ENCODE data around the gene SEMA6A. TPM values are rescaled to one million over a fixed set of nuclear protein-coding genes. Genes with fewer than 3 reads are reported as not detected.

Gene SEMA6A
- total RNA-seq, 1 donor from 2014 or later, result 89.9 TPM

- no peaks in the 10 kb centered on the region for H3K27me3 Mint-ChIP-seq
- peaks cover 4% of the 10 kb centered on the region for H3K36me3 Mint-ChIP-seq (ENCODE audit: insufficient read depth)
- no peak for DNase-seq (ENCODE audit: low spot score, unreplicated experiment)
- TF ChIP-seq, protein P1, sequence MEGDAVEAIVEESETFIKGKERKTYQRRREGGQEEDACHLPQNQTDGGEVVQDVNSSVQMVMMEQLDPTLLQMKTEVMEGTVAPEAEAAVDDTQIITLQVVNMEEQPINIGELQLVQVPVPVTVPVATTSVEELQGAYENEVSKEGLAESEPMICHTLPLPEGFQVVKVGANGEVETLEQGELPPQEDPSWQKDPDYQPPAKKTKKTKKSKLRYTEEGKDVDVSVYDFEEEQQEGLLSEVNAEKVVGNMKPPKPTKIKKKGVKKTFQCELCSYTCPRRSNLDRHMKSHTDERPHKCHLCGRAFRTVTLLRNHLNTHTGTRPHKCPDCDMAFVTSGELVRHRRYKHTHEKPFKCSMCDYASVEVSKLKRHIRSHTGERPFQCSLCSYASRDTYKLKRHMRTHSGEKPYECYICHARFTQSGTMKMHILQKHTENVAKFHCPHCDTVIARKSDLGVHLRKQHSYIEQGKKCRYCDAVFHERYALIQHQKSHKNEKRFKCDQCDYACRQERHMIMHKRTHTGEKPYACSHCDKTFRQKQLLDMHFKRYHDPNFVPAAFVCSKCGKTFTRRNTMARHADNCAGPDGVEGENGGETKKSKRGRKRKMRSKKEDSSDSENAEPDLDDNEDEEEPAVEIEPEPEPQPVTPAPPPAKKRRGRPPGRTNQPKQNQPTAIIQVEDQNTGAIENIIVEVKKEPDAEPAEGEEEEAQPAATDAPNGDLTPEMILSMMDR (IDR thresholded peaks at IDR 0.05; ENCODE audit: unreplicated experiment), result no peak
- peak overlapping the region; percentile 63 for H3K27ac Mint-ChIP-seq
- H3K4me3 Mint-ChIP-seq (ENCODE audit: low read depth), result no peak overlapping the region
- H3K9me3 Mint-ChIP-seq (ENCODE audit: low read depth), result no peaks in the 10 kb centered on the region
- H3K4me1 Mint-ChIP-seq (ENCODE audit: low read depth), result peaks cover 38% of the 10 kb centered on the region
These were observed 14.9 kb downstream of the SEMA6A start for GRCh38 chr5:116559673-116560164.

DNA sequence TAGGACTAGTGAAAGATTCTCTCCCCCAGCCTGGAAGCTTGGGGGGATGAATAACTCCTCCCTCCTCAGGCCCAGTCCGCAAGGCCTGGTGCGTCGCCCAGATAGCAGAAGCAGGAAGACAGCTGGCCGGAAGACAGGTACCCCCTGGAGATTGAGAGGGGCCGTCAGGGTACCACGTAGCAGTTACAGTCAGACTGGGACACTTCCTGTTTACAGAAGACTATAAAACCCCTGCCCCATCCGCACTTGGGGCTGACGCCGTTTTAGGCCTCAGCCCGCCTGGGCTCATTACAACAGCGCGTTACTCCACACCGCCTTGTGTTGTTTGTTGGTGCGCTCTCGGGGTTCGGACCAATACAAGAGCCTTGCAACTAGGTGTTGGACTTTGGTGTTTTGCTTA lies 15.4 kb downstream of the SEMA6A start:
- Mint-ChIP-seq H3K4me1 (ENCODE audit: low read depth) (peaks cover 37% of the 10 kb centered on the region), H3K4me3 (ENCODE audit: low read depth) (no peak overlapping the region), H3K9me3 (ENCODE audit: low read depth) (no peaks in the 10 kb centered on the region), H3K27ac (peak overlapping the region; percentile 8), H3K27me3 (no peaks in the 10 kb centered on the region), H3K36me3 (ENCODE audit: insufficient read depth) (peaks cover 4% of the 10 kb centered on the region)
- no peak for DNase-seq (ENCODE audit: low spot score, unreplicated experiment)
- TF ChIP-seq, protein P1 (IDR thresholded peaks at IDR 0.05; ENCODE audit: unreplicated experiment), result no peak

DNA sequence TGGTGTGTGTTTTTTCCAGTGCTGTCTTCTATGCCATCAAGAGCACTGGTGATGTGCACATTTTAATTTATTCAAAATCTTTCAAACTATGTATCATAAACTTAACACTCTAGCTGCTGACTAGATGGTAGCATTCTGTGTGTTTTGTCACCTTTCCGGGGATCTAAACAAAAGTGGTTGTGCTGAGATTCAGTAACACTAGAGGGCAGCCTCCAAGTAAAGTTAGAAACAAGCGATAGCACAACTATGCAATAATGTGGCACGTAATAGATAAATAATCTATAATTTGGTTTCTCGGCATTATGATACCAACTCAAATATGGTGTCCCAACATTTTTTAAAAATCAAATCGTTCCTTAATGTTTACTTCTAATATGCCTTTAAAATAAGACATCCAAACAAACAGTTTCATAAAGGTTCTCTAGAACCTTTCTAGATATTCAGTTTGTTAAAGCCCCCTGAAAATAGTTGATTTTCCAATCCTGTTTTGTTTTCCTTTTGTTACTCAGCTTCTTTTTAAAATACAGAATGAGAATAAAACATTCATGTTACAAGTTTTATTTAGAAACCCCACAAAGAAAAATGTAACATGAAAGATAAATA lies 16.9 kb downstream of the SEMA6A start:
- TF ChIP-seq, protein P1 (IDR thresholded peaks at IDR 0.05; ENCODE audit: unreplicated experiment), result peak; percentile 60
- no peak for DNase-seq (ENCODE audit: low spot score, unreplicated experiment)
- no peak overlapping the region for H3K27ac Mint-ChIP-seq
- H3K4me3 Mint-ChIP-seq (ENCODE audit: low read depth), result no peak overlapping the region
- no peaks in the 10 kb centered on the region for H3K27me3 Mint-ChIP-seq
- peaks cover 41% of the 10 kb centered on the region for H3K4me1 Mint-ChIP-seq (ENCODE audit: low read depth)
- H3K9me3 Mint-ChIP-seq (ENCODE audit: low read depth), result no peaks in the 10 kb centered on the region
- peaks cover 4% of the 10 kb centered on the region for H3K36me3 Mint-ChIP-seq (ENCODE audit: insufficient read depth)

- H3K9me3 Mint-ChIP-seq (ENCODE audit: low read depth), result no peaks in the 10 kb centered on the region
- no peak overlapping the region for H3K4me3 Mint-ChIP-seq (ENCODE audit: low read depth)
- TF ChIP-seq, protein P1 (IDR thresholded peaks at IDR 0.05; ENCODE audit: unreplicated experiment), result no peak
- peaks cover 3% of the 10 kb centered on the region for H3K36me3 Mint-ChIP-seq (ENCODE audit: insufficient read depth)
- H3K27me3 Mint-ChIP-seq, result no peaks in the 10 kb centered on the region
- H3K4me1 Mint-ChIP-seq (ENCODE audit: low read depth), result peaks cover 44% of the 10 kb centered on the region
- DNase-seq (ENCODE audit: low spot score, unreplicated experiment), result no peak
- H3K27ac Mint-ChIP-seq, result peak overlapping the region; percentile 71
These were observed 19.9 kb downstream of the SEMA6A start for GRCh38 chr5:116554764-116555163.

GRCh38 chr5:116553366-116553765 lies 21.3 kb downstream of the SEMA6A start:
- Mint-ChIP-seq H3K4me3 (ENCODE audit: low read depth) (no peak overlapping the region), H3K9me3 (ENCODE audit: low read depth) (no peaks in the 10 kb centered on the region), H3K27me3 (no peaks in the 10 kb centered on the region), H3K4me1 (ENCODE audit: low read depth) (peaks cover 47% of the 10 kb centered on the region), H3K27ac (peak overlapping the region; percentile 81), H3K36me3 (ENCODE audit: insufficient read depth) (peaks cover 1% of the 10 kb centered on the region)
- DNase-seq (ENCODE audit: low spot score, unreplicated experiment), result no peak
- TF ChIP-seq, protein P1 (IDR thresholded peaks at IDR 0.05; ENCODE audit: unreplicated experiment), result no peak

Measured in progenitor cell of endocrine pancreas (in vitro differentiated cells).